Activated CD8-positive, alpha-beta memory T cell treated with anti-CD3 and anti-CD28 coated beads, Interleukin-2, amount 50 U/mL, for 1 hour (primary cell): ENCODE data around the gene AHSA1.
"Not testable (repeated sequence)": the region's sequence is repeated elsewhere in the genome, so short reads cannot be mapped to it uniquely, and the experiment has no call there.

Experiments
- DNase-seq: peaks from one replicate; pipeline ENCODE4 v3.0.0-alpha.2; 2020; ENCODE audit errors: extremely low read depth

The AHSA1 gene

GRCh38 chr14:77457522-77458248 is at the start of gene AHSA1, which contains the start of gene VIPAS39:
TSS of gene AHSA1 (plus strand) at chr14:77458093. CDS start at chr14:77458190, 97 bp downstream.
TSS of gene VIPAS39 (minus strand) at chr14:77457601. CDS start at chr14:77454102, 3,499 bp downstream.
- DNase-seq: peak; percentile 86

GRCh38 chr14:77409131-77409533 is 48.8 kb upstream of the AHSA1 start:
- DNase-seq: no peak

GRCh38 chr14:77415403-77416030 is 42.4 kb upstream of the AHSA1 start:
- not testable (repeated sequence) for DNase-seq

- DNase-seq: not testable (repeated sequence)
These were observed 41.8 kb upstream of the AHSA1 start for GRCh38 chr14:77416098-77416497.

- DNase-seq: no peak
These were observed 41.1 kb upstream of the AHSA1 start for GRCh38 chr14:77416836-77417235.

- no peak for DNase-seq
These were observed 36.7 kb upstream of the AHSA1 start for GRCh38 chr14:77421201-77421600.

- DNase-seq: no peak
These were observed 34.5 kb upstream of the AHSA1 start, which contains the start of gene NOXRED1 for GRCh38 chr14:77423423-77423822. TSS of gene NOXRED1 (minus strand) at chr14:77423523. CDS start at chr14:77422889, 634 bp downstream.

- DNase-seq: no peak
These were observed 33.0 kb upstream of the AHSA1 start for GRCh38 chr14:77424862-77425261.

GRCh38 chr14:77426396-77426795 is 31.5 kb upstream of the AHSA1 start:
- DNase-seq: no peak

- DNase-seq: no peak
These were observed 21.9 kb upstream of the AHSA1 start for GRCh38 chr14:77436042-77436441.

GRCh38 chr14:77438596-77438995 is 19.3 kb upstream of the AHSA1 start:
- no peak for DNase-seq

GRCh38 chr14:77439861-77440260 is 18.0 kb upstream of the AHSA1 start:
- no peak for DNase-seq

- no peak for DNase-seq
These were observed 15.7 kb upstream of the AHSA1 start for GRCh38 chr14:77442196-77442595.

GRCh38 chr14:77455966-77456640 is 1.8 kb upstream of the AHSA1 start:
- DNase-seq: no peak

- DNase-seq: no peak
These were observed 775 bp upstream of the AHSA1 start for GRCh38 chr14:77457115-77457521.

GRCh38 chr14:77458249-77458950 is 507 bp downstream of the AHSA1 start:
- DNase-seq: no peak

- no peak for DNase-seq
These were observed 1.3 kb downstream of the AHSA1 start for GRCh38 chr14:77459072-77459723.

- no peak for DNase-seq
These were observed 9.9 kb downstream of the AHSA1 start for GRCh38 chr14:77467801-77468200.

GRCh38 chr14:77469067-77469505 is 11.2 kb downstream of the AHSA1 start:
- no peak for DNase-seq

- no peak for DNase-seq
These were observed 11.6 kb downstream of the AHSA1 start for GRCh38 chr14:77469539-77469938.

- DNase-seq: no peak
These were observed 12.5 kb downstream of the AHSA1 start for GRCh38 chr14:77470224-77470870.
